Motor neuron (in vitro differentiated cells): Measurements from ENCODE around the gene RTEL1. TPM values are rescaled to one million over a fixed set of nuclear protein-coding genes. Genes with fewer than 3 reads are reported as not detected.
"Not testable (repeated sequence)": the region's sequence is repeated elsewhere in the genome, so short reads cannot be mapped to it uniquely, and the experiment has no call there.

Experiments used
- ATAC-seq, 8 experiments: fragments of 200-7000 bp; cut with Tn5 transposase; replicated peaks in 6 of 8; 2 replicates each; pipeline ENCODE4 v1.8.0; 2021; ENCODE audit warnings: mild to moderate bottlenecking in 8 of 8, moderate library complexity in 8 of 8
- H3K27ac ChIP-seq, 2 donors: fragments of 250-450 bp; sonication (Bioruptor Pico); 2 replicates each; pipeline ENCODE4 v1.9.0; 2021; ENCODE audit warnings: antibody characterized with exemption in 2 of 2, mild to moderate bottlenecking in 2 of 2, moderate library complexity in 1 of 2
- H3K4me1 ChIP-seq, 2 donors: fragments of 250-450 bp; sonication (Bioruptor Pico); replicated peaks in 1 of 2; 2 replicates each; pipeline ENCODE4 v1.6.1; 2021; ENCODE audit warnings: antibody characterized with exemption in 2 of 2, mild to moderate bottlenecking in 2 of 2, moderate library complexity in 1 of 2
- H3K4me3 ChIP-seq, 5 donors: fragments of 250-450 bp; sonication (Bioruptor Pico); 2 replicates each; pipeline ENCODE4 v1.9.0; 2021; ENCODE audit warnings: antibody characterized with exemption in 5 of 5, mild to moderate bottlenecking in 5 of 5, moderate library complexity in 4 of 5
- WGBS, 10 experiments: fragments of 450-650 bp; shearing (Covaris generic); methylation state at CpG; one replicate each; pipeline ENCODE4 v1.0.0; 2022; 5-methylcytosine and 5-hydroxymethylcytosine counted together
- in situ Hi-C, 9 experiments: fragments of 400-800 bp; cut with MboI; loops; one replicate each; pipeline ENCODE4 v1.15.0; 2021; ENCODE audit warnings: low sequenced_read_pairs in 9 of 9, low pct_unique_long_range_greater_than_20kb in 2 of 9; ENCODE audit not compliant: unreplicated experiment in 9 of 9
- total RNA-seq, 8 experiments: library from RNA; unstranded; fragments of 300-600 nt; gene quantifications; 2 replicates each; pipeline versions ENCODE4 v1.2.3 to v1.2.4, GENCODE V29; 2022

Gene RTEL1
- 10 to 100 TPM in 5 of 8 experiments, 1 to 10 TPM in 3; 5.9 to 30.7 (median 11.0) TPM for total RNA-seq

- 0 to 7% (median 0%) methylated on average over 1 to 11 of the region's 73 CpGs; no CpG with 5 or more reads in 4 of the 10 experiments for WGBS, 10 experiments
- in situ Hi-C loops = no loop called here
- H3K4me1 ChIP-seq = peaks cover 20 to 26% of the 10 kb centered on the region in 2 donors
- peak within 1 kb of the TSS; percentile 88 to 93 for H3K27ac ChIP-seq
- peak; percentile 79 to 92 (median 84) for ATAC-seq
- peak within 1 kb of the TSS; percentile 89 to 99 (median 93) for H3K4me3 ChIP-seq
These were observed at the start of gene RTEL1 for GRCh38 chr20:63657937-63658748. TSS of gene RTEL1 (plus strand) at chr20:63658312. CDS start at chr20:63659403, 1,091 bp downstream.

GRCh38 chr20:63610581-63611435, 47.3 kb upstream of the RTEL1 start:
- Histone ChIP-seq H3K27ac (no peak overlapping the region), H3K4me1 (no peaks in the 10 kb centered on the region), H3K4me3 (no peak overlapping the region)
- in situ Hi-C loops = no loop called here
- WGBS, 10 experiments = 60 to 91% (median 83%) methylated on average over 1 to 10 of the region's 17 CpGs; no CpG with 5 or more reads in 2 of the 10 experiments
- ATAC-seq = no peak

- WGBS, 10 experiments = 83 to 100% (median 94%) methylated on average over 1 to 4 of the region's 10 CpGs; no CpG with 5 or more reads in 6 of the 10 experiments
- no peak for ATAC-seq
- no peak overlapping the region for H3K27ac ChIP-seq
- H3K4me3 ChIP-seq = no peak overlapping the region
- no peaks in the 10 kb centered on the region for H3K4me1 ChIP-seq
- in situ Hi-C loops = no loop called here
These were observed 46.5 kb upstream of the RTEL1 start for GRCh38 chr20:63611646-63612045.

GRCh38 chr20:63612276-63612931, 45.7 kb upstream of the RTEL1 start:
- Histone ChIP-seq H3K27ac (no peak overlapping the region), H3K4me3 (no peak overlapping the region), H3K4me1 (no peaks in the 10 kb centered on the region)
- WGBS, 10 experiments = 29 to 100% (median 93%) methylated on average over 1 to 15 of the region's 20 CpGs; no CpG with 5 or more reads in 2 of the 10 experiments
- peak in 4 of 8 experiments; percentile 21 to 96 (median 78) for ATAC-seq
- in situ Hi-C loops = no loop called here

GRCh38 chr20:63613863-63614594, 44.1 kb upstream of the RTEL1 start:
- H3K4me3 ChIP-seq, ATAC-seq, in situ Hi-C loops, H3K27ac ChIP-seq, H3K4me1 ChIP-seq: not testable (repeated sequence)
- WGBS, 10 experiments = 80 to 100% (median 96%) methylated on average over 1 to 7 of the region's 18 CpGs; no CpG with 5 or more reads in 2 of the 10 experiments

GRCh38 chr20:63617092-63617875, 40.8 kb upstream of the RTEL1 start:
- in situ Hi-C loops = no loop called here
- WGBS, 10 experiments = 90 to 100% (median 96%) methylated on average over 1 to 13 of the region's 41 CpGs; no CpG with 5 or more reads in 3 of the 10 experiments
- Histone ChIP-seq H3K27ac (no peak overlapping the region), H3K4me1 (no peaks in the 10 kb centered on the region), H3K4me3 (no peak overlapping the region)
- no peak for ATAC-seq

- ATAC-seq = no peak
- WGBS, 10 experiments = 100% methylated on average over 1 to 2 of the region's 8 CpGs; no CpG with 5 or more reads in 8 of the 10 experiments
- Histone ChIP-seq H3K4me3 (no peak overlapping the region), H3K27ac (no peak overlapping the region), H3K4me1 (no peaks in the 10 kb centered on the region)
- in situ Hi-C loops = no loop called here
These were observed 40.2 kb upstream of the RTEL1 start for GRCh38 chr20:63617876-63618265.

- WGBS, 10 experiments = 87 to 100% (median 95%) methylated on average over 1 to 7 of the region's 11 CpGs; no CpG with 5 or more reads in 4 of the 10 experiments
- no peak for ATAC-seq
- in situ Hi-C loops = no loop called here
- no peak overlapping the region for H3K27ac ChIP-seq
- H3K4me1 ChIP-seq = no peaks in the 10 kb centered on the region
- no peak overlapping the region for H3K4me3 ChIP-seq
These were observed 39.7 kb upstream of the RTEL1 start for GRCh38 chr20:63618291-63618980.

GRCh38 chr20:63619086-63619485, 39.0 kb upstream of the RTEL1 start:
- no peak overlapping the region for H3K27ac ChIP-seq
- H3K4me1 ChIP-seq = no peaks in the 10 kb centered on the region
- H3K4me3 ChIP-seq = no peak overlapping the region
- 93 to 100% (median 96%) methylated on average over 2 to 10 of the region's 16 CpGs; no CpG with 5 or more reads in 5 of the 10 experiments for WGBS, 10 experiments
- ATAC-seq = no peak
- in situ Hi-C loops = no loop called here

- no peaks in the 10 kb centered on the region for H3K4me1 ChIP-seq
- no peak for ATAC-seq
- H3K27ac ChIP-seq = no peak overlapping the region
- 66 to 92% (median 83%) methylated on average over 1 to 10 of the region's 13 CpGs; no CpG with 5 or more reads in 4 of the 10 experiments for WGBS, 10 experiments
- H3K4me3 ChIP-seq = no peak overlapping the region
- in situ Hi-C loops = no loop called here
These were observed 38.6 kb upstream of the RTEL1 start for GRCh38 chr20:63619505-63619904.

- in situ Hi-C loops = no loop called here
- no peak overlapping the region for H3K4me3 ChIP-seq
- WGBS, 10 experiments = 60 to 100% (median 86%) methylated on average over 1 to 8 of the region's 8 CpGs; no CpG with 5 or more reads in 1 of the 10 experiments
- ATAC-seq = no peak
- peaks cover 3 to 6% of the 10 kb centered on the region in 2 donors for H3K4me1 ChIP-seq
- no peak overlapping the region for H3K27ac ChIP-seq
These were observed 37.1 kb upstream of the RTEL1 start for GRCh38 chr20:63620991-63621390.
